Natural killer cell (primary cell): ENCODE results near the gene FMO3. TPM values are rescaled to one million over a fixed set of nuclear protein-coding genes. Genes with fewer than 3 reads are reported as not detected.

Experiments
- total RNA-seq, 4 donors: library from RNA; stranded (reverse); fragments of 120-200 nt in 1 of 4; gene quantifications; one replicate each; pipeline versions ENCODE4 v1.2.3 to v1.2.4, GENCODE V29; 2013 to 2022

Gene FMO3
- total RNA-seq, 3 donors from 2014 or later (not counting 1 experiment from before 2014, with no cell fraction given): not detected

Other genes with a start within 250 kb of the FMO3 start
- not detected for gene MROH9, start 155.4 kb upstream of the FMO3 start, total RNA-seq
- gene FMO2, start 94.4 kb downstream of the FMO3 start, total RNA-seq: not detected
- not detected for gene FMO1, start 157.6 kb downstream of the FMO3 start, total RNA-seq
- gene FMO4, start 223.3 kb downstream of the FMO3 start, total RNA-seq: 1 to 10 TPM; 3.2 to 3.8 (median 3.6) TPM